ENCODE data around the gene RASA3.

Gene RASA3

DNA sequence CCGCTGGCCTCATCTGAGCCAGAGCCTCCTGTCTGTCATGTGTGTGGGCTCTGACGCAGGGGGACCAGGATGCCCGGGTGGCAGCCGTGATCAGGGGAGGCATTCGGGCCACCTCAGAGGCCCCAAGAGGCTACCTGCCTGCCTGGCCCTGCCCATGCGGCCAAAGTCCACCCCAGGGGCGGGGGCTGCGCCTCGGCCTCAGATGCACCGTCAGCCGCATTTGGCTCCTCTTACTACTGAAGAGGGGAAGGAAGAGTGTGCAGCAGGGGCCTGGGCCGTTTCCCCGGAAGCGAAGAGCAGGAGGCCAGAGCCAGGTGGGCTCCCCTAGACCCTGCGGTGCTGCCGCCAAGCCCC lies 192.5 kb downstream of the RASA3 start:
- no peaks in the 10 kb centered on the region for H3K36me3 ChIP-seq (replicated peaks; ENCODE audit: insufficient read depth, low read length)
- H3K9me3 ChIP-seq (replicated peaks; ENCODE audit: insufficient read depth, low read length), result no peaks in the 10 kb centered on the region
- H3K79me2 ChIP-seq (ENCODE audit: low read length), result no peaks in the 10 kb centered on the region
- no peaks in the 10 kb centered on the region for H3K27me3 ChIP-seq (replicated peaks; ENCODE audit: insufficient read depth, low read length)
- no peak overlapping the region for H3K4me3 ChIP-seq (ENCODE audit: low read length)
- no peak for DNase-seq
- H4K20me1 ChIP-seq (ENCODE audit: insufficient read depth, low read length), result no peaks in the 10 kb centered on the region
- no peak overlapping the region for H3K27ac ChIP-seq (ENCODE audit: low read length)
- H3F3A ChIP-seq (ENCODE audit: insufficient read depth, low read length), result no peaks in the 10 kb centered on the region
- H3K9ac ChIP-seq (ENCODE audit: low read length), result no peak overlapping the region
- TF ChIP-seq, protein P1, sequence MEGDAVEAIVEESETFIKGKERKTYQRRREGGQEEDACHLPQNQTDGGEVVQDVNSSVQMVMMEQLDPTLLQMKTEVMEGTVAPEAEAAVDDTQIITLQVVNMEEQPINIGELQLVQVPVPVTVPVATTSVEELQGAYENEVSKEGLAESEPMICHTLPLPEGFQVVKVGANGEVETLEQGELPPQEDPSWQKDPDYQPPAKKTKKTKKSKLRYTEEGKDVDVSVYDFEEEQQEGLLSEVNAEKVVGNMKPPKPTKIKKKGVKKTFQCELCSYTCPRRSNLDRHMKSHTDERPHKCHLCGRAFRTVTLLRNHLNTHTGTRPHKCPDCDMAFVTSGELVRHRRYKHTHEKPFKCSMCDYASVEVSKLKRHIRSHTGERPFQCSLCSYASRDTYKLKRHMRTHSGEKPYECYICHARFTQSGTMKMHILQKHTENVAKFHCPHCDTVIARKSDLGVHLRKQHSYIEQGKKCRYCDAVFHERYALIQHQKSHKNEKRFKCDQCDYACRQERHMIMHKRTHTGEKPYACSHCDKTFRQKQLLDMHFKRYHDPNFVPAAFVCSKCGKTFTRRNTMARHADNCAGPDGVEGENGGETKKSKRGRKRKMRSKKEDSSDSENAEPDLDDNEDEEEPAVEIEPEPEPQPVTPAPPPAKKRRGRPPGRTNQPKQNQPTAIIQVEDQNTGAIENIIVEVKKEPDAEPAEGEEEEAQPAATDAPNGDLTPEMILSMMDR (IDR thresholded peaks at IDR 0.05; ENCODE audit: low read length), result no peak
- TF ChIP-seq EZH2 (optimal IDR thresholded peaks at IDR 0.05; ENCODE audit: low read depth, low read length) (no peak), EZH2phosphoT487 (IDR thresholded peaks at IDR 0.05; ENCODE audit: low read length) (no peak)
- H3K9me2 ChIP-seq (replicated peaks; ENCODE audit: insufficient read depth, low read length), result no peaks in the 10 kb centered on the region
- no peaks in the 10 kb centered on the region for H3K4me1 ChIP-seq (ENCODE audit: low read length)
- H2AFZ ChIP-seq (ENCODE audit: low read length), result no peak overlapping the region
- no peak overlapping the region for H3K4me2 ChIP-seq (ENCODE audit: low read depth, low read length)

GRCh38 chr13:113939129-113939943 lies 193.1 kb downstream of the RASA3 start:
- Histone ChIP-seq H3K27me3 (replicated peaks; ENCODE audit: insufficient read depth, low read length) (no peaks in the 10 kb centered on the region), H3K9me2 (replicated peaks; ENCODE audit: insufficient read depth, low read length) (no peaks in the 10 kb centered on the region), H3K9ac (ENCODE audit: low read length) (no peak overlapping the region), H3K36me3 (replicated peaks; ENCODE audit: insufficient read depth, low read length) (no peaks in the 10 kb centered on the region), H3K4me3 (ENCODE audit: low read length) (no peak overlapping the region), H4K20me1 (ENCODE audit: insufficient read depth, low read length) (no peaks in the 10 kb centered on the region), H3K9me3 (replicated peaks; ENCODE audit: insufficient read depth, low read length) (no peaks in the 10 kb centered on the region), H2AFZ (ENCODE audit: low read length) (no peak overlapping the region), H3K4me1 (ENCODE audit: low read length) (no peaks in the 10 kb centered on the region), H3K27ac (ENCODE audit: low read length) (no peak overlapping the region), H3F3A (ENCODE audit: insufficient read depth, low read length) (no peaks in the 10 kb centered on the region), H3K4me2 (ENCODE audit: low read depth, low read length) (no peak overlapping the region), H3K79me2 (ENCODE audit: low read length) (no peaks in the 10 kb centered on the region)
- no peak for DNase-seq
- no peak for TF ChIP-seq EZH2 (optimal IDR thresholded peaks at IDR 0.05; ENCODE audit: low read depth, low read length)
- TF ChIP-seq, protein P1 (IDR thresholded peaks at IDR 0.05; ENCODE audit: low read length), result no peak
- TF ChIP-seq EZH2phosphoT487 (IDR thresholded peaks at IDR 0.05; ENCODE audit: low read length), result no peak

DNA sequence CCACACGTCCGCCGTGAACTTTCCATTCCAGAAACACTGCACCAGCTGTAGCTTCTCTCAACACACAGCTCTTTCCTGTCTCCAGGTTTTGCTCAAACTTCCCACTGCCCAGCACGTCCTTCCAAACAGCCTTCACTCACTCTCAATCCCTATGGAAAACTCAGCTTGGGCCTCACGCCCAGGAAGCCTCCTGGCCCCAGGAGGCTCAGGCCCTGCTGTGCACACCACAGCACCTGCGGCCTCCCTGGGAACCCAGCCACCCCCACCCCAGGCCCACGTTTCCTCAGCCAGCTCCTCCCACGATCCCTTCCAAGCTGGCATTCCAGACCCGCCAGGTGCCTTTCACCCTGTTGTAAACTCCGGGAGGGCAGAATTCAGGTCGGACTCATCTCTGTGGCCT lies 193.7 kb downstream of the RASA3 start:
- Histone ChIP-seq H3K27ac (ENCODE audit: low read length) (no peak overlapping the region), H3K27me3 (replicated peaks; ENCODE audit: insufficient read depth, low read length) (no peaks in the 10 kb centered on the region), H3K4me3 (ENCODE audit: low read length) (no peak overlapping the region), H3K79me2 (ENCODE audit: low read length) (no peaks in the 10 kb centered on the region), H4K20me1 (ENCODE audit: insufficient read depth, low read length) (no peaks in the 10 kb centered on the region), H3K9me3 (replicated peaks; ENCODE audit: insufficient read depth, low read length) (no peaks in the 10 kb centered on the region), H3K4me1 (ENCODE audit: low read length) (no peaks in the 10 kb centered on the region), H3K36me3 (replicated peaks; ENCODE audit: insufficient read depth, low read length) (no peaks in the 10 kb centered on the region), H3K4me2 (ENCODE audit: low read depth, low read length) (no peak overlapping the region), H3K9ac (ENCODE audit: low read length) (no peak overlapping the region), H3F3A (ENCODE audit: insufficient read depth, low read length) (no peaks in the 10 kb centered on the region), H3K9me2 (replicated peaks; ENCODE audit: insufficient read depth, low read length) (no peaks in the 10 kb centered on the region), H2AFZ (ENCODE audit: low read length) (no peak overlapping the region)
- DNase-seq, result no peak
- no peak for TF ChIP-seq EZH2 (optimal IDR thresholded peaks at IDR 0.05; ENCODE audit: low read depth, low read length)
- TF ChIP-seq, protein P1 (IDR thresholded peaks at IDR 0.05; ENCODE audit: low read length), result no peak
- TF ChIP-seq EZH2phosphoT487 (IDR thresholded peaks at IDR 0.05; ENCODE audit: low read length), result no peak

All from MM.1S (cell line).